SK-N-SH (cell line): Measurements from ENCODE around the gene TNS4.

Source experiments
- CTCF ChIP-seq: fragments of 200-600 bp; sonication (generic); IDR thresholded peaks from 2 replicates; pipeline ENCODE4 v1.6.1; 2017; ENCODE audit warnings: antibody characterized with exemption, mild to moderate bottlenecking, moderate library complexity
- ELF1 ChIP-seq: IDR thresholded peaks from 2 replicates; pipeline ENCODE4 v1.4.0; 2012
- EP300 ChIP-seq, 2 experiments: IDR thresholded peaks; 2 replicates each; pipeline versions ENCODE4 v1.4.0 to v1.6.1; 2012; ENCODE audit warnings: borderline replicate concordance in 1 of 2, low read depth in 1 of 2, low read length in 1 of 2
- FOXJ3 ChIP-seq: sonication (generic); formaldehyde crosslinking; IDR thresholded peaks from 2 replicates; pipeline ENCODE4 v1.5.1; 2020; ENCODE audit warnings: mild to moderate bottlenecking, missing genetic modification reagents
- GABPA ChIP-seq: IDR thresholded peaks from 2 replicates; pipeline ENCODE4 v1.4.0; 2012; ENCODE audit warnings: low read depth, mild to moderate bottlenecking
- PBX3 ChIP-seq: IDR thresholded peaks from 2 replicates; pipeline ENCODE4; 2012
- POLR2AphosphoS5 ChIP-seq: IDR thresholded peaks from 2 replicates; pipeline ENCODE4 v1.6.1; 2012; ENCODE audit warnings: low read depth, low read length
- REST ChIP-seq: IDR thresholded peaks from 2 replicates; pipeline ENCODE4 v1.6.1; 2012; ENCODE audit warnings: mild to moderate bottlenecking, low read depth, low read length, moderate library complexity
- SMC3 ChIP-seq: IDR thresholded peaks from 2 replicates; pipeline ENCODE4 v1.6.1; 2012; ENCODE audit warnings: low read depth, low read length, improper control_type of control experiment
- TAF1 ChIP-seq: IDR thresholded peaks from 2 replicates; pipeline ENCODE4 v1.6.1; 2012; ENCODE audit warnings: low read depth, mild to moderate bottlenecking, low read length, moderate library complexity, borderline replicate concordance
- TEAD4 ChIP-seq: IDR thresholded peaks from 2 replicates; pipeline ENCODE4 v1.4.0; 2012; ENCODE audit warnings: mild to moderate bottlenecking, borderline replicate concordance; ENCODE audit not compliant: insufficient read depth
- USF2 ChIP-seq: fragments of 150-350 bp; IDR thresholded peaks from 2 replicates; pipeline ENCODE4 v1.6.1; 2017; ENCODE audit warnings: antibody characterized with exemption, low read length, low read depth, borderline replicate concordance
- YY1 ChIP-seq: IDR thresholded peaks from 2 replicates; pipeline ENCODE4 v1.4.0; 2012; ENCODE audit warnings: low read depth, mild to moderate bottlenecking

- TF ChIP-seq CTCF, result no peak
- no peak for TF ChIP-seq SMC3
- TF ChIP-seq EP300 (IDR thresholded peaks at IDR 0.05; ENCODE audit: borderline replicate concordance in 1 of 2, low read depth in 1 of 2, low read length in 1 of 2), result no peak
- no peak for TF ChIP-seq POLR2AphosphoS5
- no peak for TF ChIP-seq GABPA
- TF ChIP-seq REST, result no peak
- TF ChIP-seq FOXJ3 (CRISPR knock-in tag), result no peak
- TF ChIP-seq TAF1, result no peak
- no peak for TF ChIP-seq ELF1
- no peak for TF ChIP-seq USF2
- TF ChIP-seq YY1, result no peak
- no peak for TF ChIP-seq PBX3
- no peak for TF ChIP-seq TEAD4
Measured at GRCh38 chr17:40526668-40527067, 25.2 kb upstream of the TNS4 start.
